Subcutaneous abdominal adipose tissue (tissue), 5 donors: ENCODE data around the gene CLDN4.
A peak's percentile ranks its signal among the peaks of the same experiment; 100 is the strongest.
"Not testable (repeated sequence)": the region's sequence is repeated elsewhere in the genome, so short reads cannot be mapped to it uniquely, and the experiment has no call there.

Source experiments
- H3K27ac ChIP-seq: one replicate; pipeline ENCODE4 v1.7.0; 2013; ENCODE audit warnings: low read depth, mild to moderate bottlenecking, inconsistent platforms, low read length, moderate library complexity
- H3K27me3 ChIP-seq, 5 donors: one replicate each; pipeline ENCODE4 v1.7.0; 2013; ENCODE audit warnings: low read length in 5 of 5, inconsistent platforms in 1 of 5; ENCODE audit not compliant: control insufficient read depth in 5 of 5, insufficient read depth in 4 of 5
- H3K36me3 ChIP-seq, 5 donors: one replicate each; pipeline ENCODE4 v1.7.0; 2013; ENCODE audit warnings: low read length in 5 of 5; ENCODE audit not compliant: control insufficient read depth in 5 of 5, insufficient read depth in 5 of 5
- H3K4me1 ChIP-seq, 5 donors: one replicate each; pipeline ENCODE4 v1.7.0; 2013; ENCODE audit warnings: low read length in 5 of 5, mild to moderate bottlenecking in 3 of 5, moderate library complexity in 1 of 5; ENCODE audit not compliant: control insufficient read depth in 5 of 5, insufficient read depth in 5 of 5
- H3K4me3 ChIP-seq, 5 donors: one replicate each; pipeline ENCODE4 v1.7.0; 2013; ENCODE audit warnings: low read length in 5 of 5, low read depth in 1 of 5
- H3K9ac ChIP-seq, 5 donors: one replicate each; pipeline ENCODE4 v1.7.0; 2013; ENCODE audit warnings: low read length in 5 of 5, mild to moderate bottlenecking in 4 of 5, moderate library complexity in 3 of 5
- H3K9me3 ChIP-seq, 5 donors: one replicate each; pipeline ENCODE4 v1.7.0; 2013; ENCODE audit warnings: low read length in 5 of 5; ENCODE audit not compliant: control insufficient read depth in 5 of 5
- donor health status: healthy.
- donor health status: healthy.
- donor health status: healthy.
- donor health status: healthy.
- donor health status: healthy.

The CLDN4 gene

GRCh38 chr7:73802459-73802858 is 28.3 kb upstream of the CLDN4 start:
- Histone ChIP-seq H3K9me3 (no peaks in the 10 kb centered on the region), H3K27ac (no peak overlapping the region), H3K4me3 (no peak overlapping the region), H3K4me1 (no peaks in the 10 kb centered on the region), H3K36me3 (no peaks in the 10 kb centered on the region), H3K9ac (no peak overlapping the region), H3K27me3 (no peaks in the 10 kb centered on the region)

DNA sequence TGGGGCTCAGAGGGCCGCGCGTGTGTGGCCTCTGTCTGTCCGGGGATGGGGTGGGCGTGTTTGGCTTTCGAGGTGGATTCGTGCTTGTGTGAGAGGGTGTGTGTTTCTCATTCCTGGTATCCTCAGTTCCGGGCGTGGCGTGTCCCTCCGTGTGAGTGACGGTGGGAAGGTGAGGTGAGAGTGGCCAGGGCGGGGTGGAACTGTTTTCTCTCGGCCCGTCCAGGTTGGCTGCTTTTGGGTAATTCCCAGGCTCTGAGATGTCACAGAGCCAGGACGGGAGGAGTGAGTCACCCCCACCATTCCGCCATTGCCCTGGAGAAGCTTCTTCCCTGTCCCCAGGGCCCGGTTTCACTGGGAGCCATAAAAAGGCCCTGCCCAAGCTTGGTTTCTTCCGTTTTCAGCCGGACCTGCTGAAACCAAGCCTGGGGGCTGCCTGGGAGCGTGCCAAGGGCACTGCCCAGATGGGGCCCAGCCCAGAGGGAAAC is 21.3 kb upstream of the CLDN4 start:
- Histone ChIP-seq H3K36me3 (no peaks in the 10 kb centered on the region), H3K4me1 (peaks cover 0 to 2% (median 0%) of the 10 kb centered on the region in 5 donors), H3K4me3 (no peak overlapping the region), H3K27ac (no peak overlapping the region), H3K9me3 (no peaks in the 10 kb centered on the region), H3K27me3 (peaks cover 0 to 4% (median 2%) of the 10 kb centered on the region in 5 donors), H3K9ac (no peak overlapping the region)

GRCh38 chr7:73810998-73811360 is 19.8 kb upstream of the CLDN4 start:
- no peak overlapping the region for H3K27ac ChIP-seq
- peaks cover 0 to 6% (median 2%) of the 10 kb centered on the region in 5 donors for H3K27me3 ChIP-seq

DNA sequence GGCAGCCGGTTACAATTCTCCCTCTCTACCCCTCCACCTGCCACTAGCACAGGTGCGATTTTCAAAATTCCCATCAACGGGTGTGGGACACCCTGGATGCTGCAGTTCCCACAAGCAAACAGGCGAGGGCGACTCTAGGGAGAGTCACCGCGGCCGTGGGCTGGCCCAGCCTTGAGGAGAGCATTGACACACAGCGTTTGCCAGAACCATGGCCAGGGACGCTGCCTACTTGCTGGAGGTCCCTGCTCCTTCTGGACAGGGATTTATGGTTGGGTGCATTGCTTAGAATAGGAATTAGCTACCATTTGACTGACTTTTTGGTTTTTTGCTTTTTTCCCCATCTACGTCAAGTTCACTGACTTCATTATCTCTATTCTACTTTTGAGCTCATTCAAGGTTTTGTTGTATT is 19.0 kb upstream of the CLDN4 start:
- Histone ChIP-seq H3K4me1 (peaks cover 0 to 2% (median 0%) of the 10 kb centered on the region in 5 donors), H3K9me3 (no peaks in the 10 kb centered on the region), H3K27ac (no peak overlapping the region)

More at GRCh38 chr7:73810998-73811360, 19.8 kb upstream of the CLDN4 start:
- Histone ChIP-seq H3K4me3 (no peak overlapping the region), H3K4me1 (peaks cover 0 to 2% (median 0%) of the 10 kb centered on the region in 5 donors), H3K9ac (no peak overlapping the region), H3K9me3 (no peaks in the 10 kb centered on the region), H3K36me3 (no peaks in the 10 kb centered on the region)

DNA sequence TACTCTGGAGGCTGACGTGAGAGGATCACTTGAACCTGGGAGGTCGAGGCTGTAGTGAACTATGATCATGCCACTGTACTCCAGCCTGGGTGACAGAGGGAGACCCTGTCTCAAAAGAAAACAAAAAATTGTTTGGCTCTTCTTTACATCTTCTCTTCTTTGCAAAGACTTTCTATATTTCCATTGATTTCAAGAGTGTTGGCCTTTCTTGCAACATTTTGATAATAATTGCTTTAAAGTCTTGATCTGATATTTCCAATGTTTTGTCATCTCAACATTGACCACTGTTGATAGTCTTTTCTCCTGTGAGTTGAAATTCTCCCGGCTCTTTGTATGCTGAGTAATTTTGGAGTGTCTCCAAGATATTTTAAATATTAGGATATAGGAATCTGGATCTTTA is 17.8 kb upstream of the CLDN4 start:
- Histone ChIP-seq H3K27ac (no peak overlapping the region), H3K36me3 (no peaks in the 10 kb centered on the region), H3K4me3 (no peak overlapping the region), H3K9ac (no peak overlapping the region), H3K9me3 (no peaks in the 10 kb centered on the region), H3K27me3 (peaks cover 0 to 6% (median 2%) of the 10 kb centered on the region in 5 donors), H3K4me1 (peaks cover 0 to 2% (median 0%) of the 10 kb centered on the region in 5 donors)

More for the DNA sequence above, 19.0 kb upstream of the CLDN4 start:
- H3K4me3 ChIP-seq: no peak overlapping the region
- no peaks in the 10 kb centered on the region for H3K36me3 ChIP-seq
- peaks cover 0 to 6% (median 2%) of the 10 kb centered on the region in 5 donors for H3K27me3 ChIP-seq
- H3K9ac ChIP-seq: no peak overlapping the region

DNA sequence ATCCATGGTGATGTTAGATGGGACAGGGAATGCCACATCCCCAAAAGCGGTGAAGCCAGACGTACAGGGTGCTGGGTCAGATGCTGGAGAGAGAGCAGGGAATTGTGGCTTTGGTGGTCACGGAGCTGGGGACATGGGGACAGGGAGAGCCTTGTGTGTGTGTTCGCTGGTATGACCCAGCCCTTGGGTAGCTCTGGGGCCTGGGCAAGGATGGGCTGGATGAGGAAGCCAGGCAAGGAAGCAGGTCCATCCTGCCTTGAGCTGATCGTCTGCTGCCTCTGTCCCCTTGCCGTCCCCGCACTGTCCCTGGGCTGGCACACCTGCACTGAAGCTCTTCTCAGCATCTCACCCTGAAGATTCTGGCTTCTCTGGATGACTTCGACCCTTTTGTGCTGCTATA is 15.4 kb upstream of the CLDN4 start:
- Histone ChIP-seq H3K27ac (no peak overlapping the region), H3K4me1 (peaks cover 0 to 2% (median 0%) of the 10 kb centered on the region in 5 donors), H3K9ac (no peak overlapping the region), H3K27me3 (peaks cover 0 to 6% (median 2%) of the 10 kb centered on the region in 5 donors), H3K4me3 (no peak overlapping the region), H3K9me3 (no peaks in the 10 kb centered on the region), H3K36me3 (no peaks in the 10 kb centered on the region)

DNA sequence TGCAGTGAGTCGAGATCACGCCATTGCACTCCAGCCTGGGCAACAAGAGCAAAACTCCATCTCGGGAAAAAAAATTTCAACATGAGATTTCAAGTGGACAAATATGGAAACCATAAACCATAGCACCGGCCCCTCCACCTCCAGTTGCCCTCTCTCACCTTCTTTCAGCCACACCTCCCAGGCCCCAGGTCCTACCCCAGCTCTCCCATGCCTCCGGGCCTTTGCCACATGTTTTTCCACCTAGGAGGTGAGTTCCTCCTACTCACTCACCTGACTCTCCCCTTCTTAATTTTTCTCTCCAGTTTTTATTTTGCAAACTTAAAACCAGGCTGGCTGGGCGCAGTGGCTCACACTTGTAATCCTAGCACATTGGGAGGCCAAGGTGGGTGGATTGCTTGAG is 13.7 kb upstream of the CLDN4 start:
- Histone ChIP-seq H3K9ac (no peak overlapping the region), H3K27ac (no peak overlapping the region), H3K9me3 (no peaks in the 10 kb centered on the region), H3K27me3 (peaks cover 0 to 2% (median 0%) of the 10 kb centered on the region in 5 donors), H3K4me3 (no peak overlapping the region), H3K4me1 (no peaks in the 10 kb centered on the region), H3K36me3 (no peaks in the 10 kb centered on the region)

DNA sequence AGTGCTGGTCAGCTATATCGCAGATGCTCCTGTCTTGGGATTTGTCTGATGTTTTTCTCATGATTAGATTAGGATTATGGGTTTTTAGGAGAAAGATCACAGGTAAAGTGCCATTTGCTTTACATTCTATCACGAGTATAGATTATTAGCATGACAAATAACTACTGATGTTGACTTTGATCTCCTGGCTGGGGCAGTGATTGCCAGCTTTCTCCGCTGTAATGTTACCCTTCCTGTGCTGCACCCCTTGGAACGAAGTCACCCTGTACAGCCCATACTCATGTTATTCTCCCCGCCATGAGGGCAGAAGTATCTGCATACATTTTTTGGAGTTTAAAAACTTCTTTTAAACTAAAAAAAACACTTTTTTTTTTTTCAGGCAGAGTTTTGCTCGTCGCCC is 10.8 kb upstream of the CLDN4 start:
- no peak overlapping the region for H3K27ac ChIP-seq
- H3K9ac ChIP-seq: no peak overlapping the region
- H3K4me1 ChIP-seq: peaks cover 0 to 6% (median 3%) of the 10 kb centered on the region in 5 donors
- no peak overlapping the region for H3K4me3 ChIP-seq
- H3K9me3 ChIP-seq: no peaks in the 10 kb centered on the region
- peaks cover 0 to 2% (median 0%) of the 10 kb centered on the region in 5 donors for H3K27me3 ChIP-seq
- no peaks in the 10 kb centered on the region for H3K36me3 ChIP-seq

GRCh38 chr7:73821597-73822285 is 9.1 kb upstream of the CLDN4 start:
- H3K4me3 ChIP-seq, H3K36me3 ChIP-seq, H3K4me1 ChIP-seq, H3K9me3 ChIP-seq, H3K27ac ChIP-seq, H3K9ac ChIP-seq, H3K27me3 ChIP-seq: not testable (repeated sequence)

- Histone ChIP-seq H3K4me1 (peaks cover 0 to 16% (median 6%) of the 10 kb centered on the region in 5 donors), H3K36me3 (no peaks in the 10 kb centered on the region), H3K9me3 (no peaks in the 10 kb centered on the region), H3K9ac (peak overlapping the region in 1 of 5 donors; percentile 13), H3K4me3 (no peak overlapping the region), H3K27ac (no peak overlapping the region), H3K27me3 (no peaks in the 10 kb centered on the region)
Observed at GRCh38 chr7:73822319-73823173, 8.2 kb upstream of the CLDN4 start.
